Activated CD8-positive, alpha-beta memory T cell treated with anti-CD3 and anti-CD28 coated beads for 48 hours (primary cell): ENCODE measurements around the gene NGB.
"Not testable (repeated sequence)": the region's sequence is repeated elsewhere in the genome, so short reads cannot be mapped to it uniquely, and the experiment has no call there.

Source experiments
- DNase-seq, 3 experiments: peaks; one replicate each; pipeline ENCODE4 v3.0.0-alpha.2; 2020; ENCODE audit warnings: low read depth in 2 of 3, low spot score in 2 of 3

NGB gene, protein sequence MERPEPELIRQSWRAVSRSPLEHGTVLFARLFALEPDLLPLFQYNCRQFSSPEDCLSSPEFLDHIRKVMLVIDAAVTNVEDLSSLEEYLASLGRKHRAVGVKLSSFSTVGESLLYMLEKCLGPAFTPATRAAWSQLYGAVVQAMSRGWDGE

DNA sequence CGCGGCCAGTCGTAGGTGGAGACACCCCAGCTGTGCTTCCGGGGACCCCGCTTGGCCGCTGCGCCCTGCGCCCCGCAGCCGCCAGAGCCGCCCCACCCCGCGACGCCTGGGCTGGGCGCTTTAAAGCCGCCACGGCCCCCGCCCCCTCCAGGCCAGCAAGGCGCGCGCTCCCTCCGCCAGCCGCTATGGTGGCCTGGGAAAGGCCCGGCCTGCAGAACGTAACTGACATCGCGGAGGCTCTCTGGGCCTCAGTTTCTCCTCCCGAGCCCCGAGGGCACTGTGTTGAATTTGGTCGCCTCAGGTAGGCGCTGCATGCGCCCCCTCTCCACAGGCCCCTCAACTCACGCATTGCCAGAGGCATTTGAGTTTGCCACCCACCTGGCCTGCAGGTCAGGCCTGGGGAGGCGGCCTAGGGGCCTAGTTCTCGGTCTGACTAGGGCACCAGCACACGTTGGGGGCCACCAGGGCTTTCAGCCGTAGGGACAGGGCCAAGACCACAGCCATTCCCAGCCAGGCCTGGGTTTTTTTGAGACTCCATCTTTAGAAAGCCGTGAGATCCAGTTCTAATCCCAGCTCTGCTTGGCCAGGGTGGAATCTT lies at the start of gene NGB:
TSS of gene NGB (minus strand) at position 94 of the 598 bp plus-strand sequence. CDS start 269 bp downstream, outside the sequence.
- DNase-seq = no peak

DNA sequence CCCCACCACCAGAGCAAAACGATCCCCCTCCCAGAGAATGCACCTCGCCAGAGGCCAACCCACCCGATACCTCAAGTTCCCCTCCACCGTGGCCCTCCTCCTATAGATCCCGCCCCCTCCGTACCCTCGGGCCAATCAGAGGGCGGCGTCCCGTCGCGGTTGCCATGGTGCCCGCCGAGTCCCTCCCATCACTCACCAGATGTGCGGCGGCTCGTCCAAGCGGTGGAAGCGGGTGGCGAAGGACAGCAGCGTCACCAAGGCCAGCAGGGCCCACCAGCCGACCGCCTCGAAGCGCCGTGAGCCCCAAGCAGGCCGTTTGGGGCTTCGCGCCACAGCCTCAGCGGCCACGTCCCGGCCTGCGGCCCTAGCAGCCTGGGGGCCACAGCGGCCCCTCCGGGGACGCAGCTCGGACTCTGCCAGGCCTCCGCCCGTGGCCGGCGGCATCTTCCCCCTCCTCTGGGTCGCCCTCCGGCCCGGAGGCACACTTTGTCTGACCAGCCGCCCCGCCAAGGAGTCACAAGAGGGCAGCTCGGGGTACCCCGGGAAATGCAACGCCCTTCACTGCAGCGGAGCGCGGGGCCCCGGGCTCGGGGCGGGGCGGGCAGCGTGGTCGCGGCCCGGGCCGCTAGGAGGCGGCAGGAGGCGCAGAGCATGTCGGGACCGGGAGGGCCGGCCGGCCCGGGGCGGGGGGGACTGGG lies 49.4 kb upstream of the NGB start, which contains the start of gene POMT2:
TSS of gene POMT2 (minus strand) at position 646 of the 698 bp plus-strand sequence. CDS start at position 444, 202 bp downstream.
- peak; percentile 78 to 86 (median 81) for DNase-seq

DNA sequence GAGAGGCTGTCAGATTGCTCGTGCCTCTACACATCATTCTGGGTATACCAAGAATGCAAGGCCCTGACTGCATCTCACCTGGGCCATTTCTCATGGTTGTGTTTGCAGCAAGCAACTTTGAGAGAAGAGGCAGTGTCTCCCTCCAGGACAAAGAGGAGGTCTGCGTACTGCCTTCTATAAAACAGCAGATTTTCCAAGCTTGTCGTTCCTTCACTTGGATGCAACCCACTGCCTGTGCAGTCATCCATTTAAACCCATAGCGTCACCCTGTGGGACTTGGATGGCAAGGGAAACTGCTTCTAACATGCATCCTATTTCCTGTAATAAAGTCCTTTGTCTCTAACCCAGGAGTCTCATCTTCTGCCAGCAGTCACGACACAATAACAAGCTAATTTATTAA lies 48.4 kb upstream of the NGB start:
- no peak for DNase-seq

DNA sequence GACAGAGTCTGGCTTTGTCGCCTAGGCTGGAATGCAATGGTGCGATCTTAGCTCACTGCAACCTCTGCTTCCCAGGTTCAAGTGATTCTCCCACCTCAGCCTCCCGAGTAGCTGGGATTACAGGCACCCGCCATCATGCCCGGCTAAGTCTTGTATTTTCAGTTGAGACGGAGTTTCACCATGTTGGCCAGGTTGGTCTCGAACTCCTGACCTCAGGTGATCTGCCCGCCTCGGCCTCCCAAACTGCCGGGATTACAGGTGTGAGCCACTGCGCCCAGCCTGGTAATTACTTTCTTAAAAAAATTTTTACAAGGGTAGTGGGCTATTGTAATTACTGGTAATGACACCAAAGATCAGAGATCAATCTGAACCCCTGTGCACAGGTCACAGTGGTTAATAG lies 47.8 kb upstream of the NGB start:
- not testable (repeated sequence) for DNase-seq

DNA sequence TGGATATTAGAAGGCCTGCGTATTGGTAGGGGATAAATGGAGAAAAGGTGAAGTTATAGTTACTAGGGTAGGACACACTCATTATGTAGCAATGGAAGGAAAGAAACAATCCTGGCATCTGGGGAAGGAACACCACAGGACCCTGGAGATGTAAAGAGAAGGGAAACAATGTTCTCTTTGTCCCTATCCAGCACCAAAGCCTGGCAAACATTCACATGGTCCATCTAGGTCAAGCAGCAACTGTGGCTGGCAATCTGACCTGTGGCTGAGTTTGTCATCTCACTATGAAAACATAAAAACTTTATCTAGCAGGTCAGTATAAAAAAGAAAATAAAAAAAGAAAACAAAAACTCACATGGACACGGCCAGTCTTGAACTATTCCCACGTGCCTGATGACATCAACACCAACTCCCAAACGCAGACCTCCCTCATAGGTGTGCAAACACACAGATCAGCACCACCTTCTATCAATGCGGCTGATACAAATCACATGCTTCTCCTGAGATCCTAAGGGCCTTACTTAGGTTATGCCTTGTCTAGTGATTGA lies 47.1 kb upstream of the NGB start:
- DNase-seq = no peak

DNA sequence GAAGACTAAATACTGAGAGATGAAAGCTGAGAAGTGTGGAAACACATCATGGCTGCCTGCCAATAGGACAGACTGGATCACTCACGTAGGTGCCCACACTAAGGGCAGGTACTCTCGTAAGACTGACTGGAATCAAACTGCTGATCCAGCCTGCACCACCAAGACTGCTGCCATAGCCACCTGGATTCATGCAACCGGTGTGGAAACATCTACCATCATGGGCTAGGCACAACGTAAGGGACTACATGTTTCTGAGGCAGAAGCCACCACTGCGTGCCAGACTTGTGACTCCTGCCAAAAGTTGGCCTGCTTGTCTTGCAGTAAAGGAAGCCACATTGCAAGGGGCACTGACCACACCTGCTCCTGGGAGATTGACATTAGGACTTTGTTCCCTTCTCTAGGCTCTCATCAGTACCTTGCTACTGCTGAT lies 45.9 kb upstream of the NGB start:
- no peak for DNase-seq

DNA sequence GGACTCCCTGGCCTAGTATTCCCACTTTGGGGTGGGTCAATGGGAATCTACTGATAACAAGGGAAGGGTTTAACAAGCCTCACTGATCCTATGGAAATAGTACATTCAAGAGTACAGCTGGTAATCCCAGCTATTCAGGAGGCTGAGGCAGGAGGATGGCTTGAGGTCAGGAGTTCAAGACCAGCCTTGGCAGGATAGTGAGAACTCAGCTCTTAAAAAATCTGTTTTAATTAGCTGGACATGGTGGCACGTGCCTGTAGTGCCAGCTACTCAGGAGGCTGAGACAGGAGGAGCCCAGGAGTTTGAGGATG lies 45.1 kb upstream of the NGB start:
- DNase-seq = no peak

DNA sequence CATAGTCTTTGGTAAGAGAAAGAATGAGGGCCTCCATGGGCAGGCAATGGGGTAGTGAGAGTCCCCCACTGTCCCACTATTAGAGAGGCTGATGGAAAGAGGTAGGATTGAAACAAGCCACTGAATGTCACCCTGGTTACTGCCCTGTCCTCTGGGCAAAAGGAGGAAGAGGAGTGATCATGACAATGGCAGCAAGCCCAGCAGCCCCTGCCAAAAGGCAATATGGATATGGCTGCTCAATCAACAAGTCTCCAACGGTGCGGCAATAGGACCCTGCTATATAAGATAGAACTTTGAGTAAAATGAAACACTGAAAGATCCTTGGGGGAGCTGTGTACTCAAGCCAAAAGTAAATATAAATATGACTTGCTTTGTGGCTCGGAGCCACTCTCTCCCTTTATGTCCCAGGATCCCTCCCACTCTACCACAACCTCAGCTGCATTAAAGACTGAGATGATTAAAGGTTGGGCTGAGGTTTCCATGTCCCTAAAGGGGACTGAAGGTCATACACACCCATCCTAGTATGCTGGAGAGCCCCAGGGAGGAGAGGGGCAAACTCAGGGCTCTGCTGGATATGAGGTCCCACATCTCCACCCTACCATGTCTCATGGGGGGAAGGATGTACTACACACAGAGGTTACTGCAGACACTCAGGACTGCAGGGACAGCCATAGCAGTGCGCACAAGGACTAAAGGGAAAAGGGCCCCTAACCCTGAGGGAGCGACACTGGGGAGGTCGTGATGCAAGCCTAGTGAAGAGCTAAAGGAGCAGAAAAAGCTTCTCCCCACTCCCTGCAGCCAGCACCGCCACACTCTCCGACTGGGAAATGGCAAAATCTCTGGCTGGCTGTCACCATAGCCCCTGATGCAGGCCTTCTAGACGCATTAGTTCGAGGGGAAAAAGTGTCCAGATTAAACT lies 43.8 kb upstream of the NGB start:
- DNase-seq = no peak

DNA sequence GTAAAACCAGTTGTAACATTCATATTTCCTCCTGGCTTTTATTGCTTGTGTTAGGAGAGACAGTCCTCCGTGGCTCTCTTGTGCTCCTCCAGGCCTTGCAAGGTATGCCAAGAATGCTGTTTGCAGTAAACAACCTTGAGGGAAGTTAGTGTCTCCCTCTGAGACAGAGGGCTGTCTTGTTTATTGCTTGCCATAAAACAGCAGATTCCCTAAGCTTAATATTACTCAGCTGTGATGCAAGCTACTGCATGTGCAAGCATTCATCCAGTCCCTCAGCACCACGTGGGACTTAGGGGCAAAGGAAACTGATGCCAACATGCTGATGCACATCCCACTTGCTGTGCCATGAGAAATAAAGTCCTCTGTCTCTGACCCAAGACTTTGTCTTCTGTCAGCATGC lies 43.0 kb upstream of the NGB start:
- DNase-seq = no peak

DNA sequence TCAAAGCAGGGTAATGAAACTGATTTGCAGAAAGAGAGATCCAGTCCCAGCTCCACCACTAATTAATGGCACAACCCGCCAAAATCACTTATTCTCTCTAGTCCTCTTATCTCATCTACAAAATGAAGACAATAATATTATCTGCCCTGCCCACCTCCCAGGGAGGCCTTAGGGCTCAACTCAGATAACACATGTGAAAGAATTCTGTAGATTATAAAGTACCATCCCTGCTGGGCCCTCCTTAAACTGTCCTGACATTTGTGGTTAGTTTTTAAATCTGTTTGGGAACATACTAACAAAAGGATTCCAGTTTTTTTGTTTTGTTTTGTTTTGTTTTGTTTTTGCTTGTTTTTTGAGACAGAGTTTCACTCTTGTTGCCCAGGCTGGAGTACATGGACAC lies 42.4 kb upstream of the NGB start:
- DNase-seq = no peak

DNA sequence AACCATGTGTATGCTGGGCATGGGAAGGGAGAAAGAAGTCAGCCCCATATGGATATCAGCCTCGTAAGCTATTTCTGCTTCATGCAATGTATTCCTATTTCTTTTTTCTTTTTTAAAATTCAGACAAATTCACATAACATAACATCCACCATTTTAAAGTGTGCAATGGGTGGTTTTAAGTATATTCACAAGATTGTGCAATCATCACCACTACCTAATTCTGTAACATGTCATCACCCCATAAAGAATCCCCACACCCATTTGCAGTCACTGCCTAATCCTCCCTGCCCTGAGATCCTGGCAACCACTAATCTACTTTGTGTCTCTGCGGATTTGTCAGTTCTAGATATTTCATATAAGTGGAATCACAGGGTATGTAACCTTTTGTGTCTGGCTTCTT lies 40.2 kb upstream of the NGB start:
- DNase-seq = no peak

DNA sequence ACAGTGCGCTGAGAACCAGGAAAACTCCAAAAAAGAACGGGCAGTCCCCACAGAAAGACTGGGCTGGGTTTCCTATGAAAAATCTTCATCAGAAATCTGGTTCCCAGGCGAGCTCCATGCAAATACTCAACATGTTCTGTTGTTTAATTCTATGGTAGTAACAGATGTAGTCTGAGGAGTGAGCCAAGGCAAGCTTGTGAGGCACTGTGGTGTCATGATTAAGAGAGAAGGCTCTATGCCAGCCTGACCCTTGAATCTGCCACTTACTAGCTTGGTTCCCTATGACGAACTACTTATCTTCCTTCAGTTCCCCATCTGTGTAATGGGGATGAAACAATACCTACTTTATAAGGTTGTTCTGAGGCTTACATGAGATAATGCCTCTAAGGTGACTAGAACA lies 39.0 kb upstream of the NGB start:
- no peak for DNase-seq

DNA sequence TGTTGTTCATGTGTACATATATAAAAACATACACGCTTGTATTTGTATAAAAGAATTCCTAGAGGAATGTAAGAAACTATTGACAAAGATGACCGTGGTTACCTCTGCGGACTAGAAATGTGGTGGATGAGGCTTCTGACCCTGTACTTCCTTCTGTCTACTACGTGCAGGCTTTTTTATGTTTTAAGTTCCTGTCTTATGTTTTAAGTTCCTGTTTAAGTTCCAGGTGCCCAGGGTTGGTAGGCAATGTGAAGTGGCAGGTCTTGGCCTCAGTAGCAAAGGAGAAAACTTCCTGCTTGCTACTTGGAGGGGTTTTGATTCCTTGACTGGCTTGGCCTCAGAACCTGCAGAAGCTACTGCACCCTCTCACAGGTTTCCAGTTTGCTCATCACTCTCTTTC lies 38.1 kb upstream of the NGB start:
- DNase-seq = no peak

DNA sequence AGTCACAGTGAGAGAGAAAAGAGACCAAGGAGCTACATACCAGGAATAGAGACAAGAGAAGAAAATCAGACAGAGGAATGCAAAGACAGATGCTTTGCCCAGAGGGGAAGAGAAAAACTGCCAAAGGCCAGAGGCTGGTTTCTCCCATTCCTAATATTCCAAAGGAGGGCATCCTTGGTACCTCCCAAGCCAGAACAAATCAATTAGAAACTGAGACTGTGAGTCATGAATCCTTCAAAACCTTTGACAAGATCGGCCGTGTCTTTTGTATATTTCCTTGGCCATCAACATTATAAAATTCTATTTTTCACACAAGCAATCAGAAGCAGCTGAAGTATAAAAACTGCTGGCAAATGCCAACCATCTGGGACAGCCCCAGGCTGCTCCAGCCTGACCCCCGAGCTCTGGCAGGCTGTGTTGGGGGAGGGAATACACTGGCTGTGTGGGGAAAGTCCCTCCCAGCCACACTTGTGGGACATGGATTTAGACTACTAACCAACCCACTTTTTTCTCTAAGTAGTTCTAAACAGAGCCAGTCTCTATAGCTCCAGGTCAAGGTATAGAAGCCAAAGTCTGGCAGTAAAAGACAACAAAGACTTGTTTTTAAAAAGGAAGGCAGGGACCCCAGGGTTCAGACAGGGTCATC lies 36.0 kb upstream of the NGB start:
- no peak for DNase-seq

DNA sequence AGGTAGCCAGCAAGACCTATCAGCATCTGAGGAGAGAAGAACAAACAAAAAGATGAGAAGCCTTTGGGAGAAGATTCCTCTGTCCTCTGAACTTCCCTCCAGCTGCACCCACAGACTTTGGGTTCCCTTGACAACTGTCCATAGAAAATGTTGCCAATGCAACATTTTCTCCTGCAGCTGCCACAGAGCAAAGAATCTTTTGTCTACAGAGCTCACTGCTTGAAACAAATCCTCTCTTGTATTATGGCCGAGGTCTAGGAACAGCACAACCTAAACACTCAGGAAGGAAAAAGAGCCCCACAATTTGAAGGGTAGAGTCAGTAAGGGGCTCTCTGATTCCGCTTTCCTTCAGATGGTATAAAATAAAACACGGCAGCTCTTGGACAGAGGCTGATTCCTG lies 35.4 kb upstream of the NGB start:
- no peak for DNase-seq

DNA sequence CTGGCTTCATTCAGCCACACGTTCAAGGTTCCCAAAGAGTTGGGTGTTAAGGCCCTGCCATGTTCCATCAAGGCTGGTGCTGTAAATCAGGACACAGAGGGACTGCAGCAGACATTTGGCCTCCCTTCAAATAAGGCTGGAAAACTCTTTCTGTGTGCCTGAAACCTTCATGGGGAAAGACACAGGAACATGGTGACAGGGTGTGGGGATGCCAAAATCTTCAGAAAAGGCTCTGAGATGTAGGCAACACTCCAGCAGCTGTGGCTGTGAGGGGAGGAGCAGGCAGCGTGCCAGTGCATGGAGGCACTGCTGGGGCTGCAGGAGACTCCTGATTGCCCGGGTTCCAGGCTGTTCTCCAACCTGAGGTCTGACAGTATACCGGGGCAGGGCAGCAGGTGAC lies 34.7 kb upstream of the NGB start:
- DNase-seq = no peak

DNA sequence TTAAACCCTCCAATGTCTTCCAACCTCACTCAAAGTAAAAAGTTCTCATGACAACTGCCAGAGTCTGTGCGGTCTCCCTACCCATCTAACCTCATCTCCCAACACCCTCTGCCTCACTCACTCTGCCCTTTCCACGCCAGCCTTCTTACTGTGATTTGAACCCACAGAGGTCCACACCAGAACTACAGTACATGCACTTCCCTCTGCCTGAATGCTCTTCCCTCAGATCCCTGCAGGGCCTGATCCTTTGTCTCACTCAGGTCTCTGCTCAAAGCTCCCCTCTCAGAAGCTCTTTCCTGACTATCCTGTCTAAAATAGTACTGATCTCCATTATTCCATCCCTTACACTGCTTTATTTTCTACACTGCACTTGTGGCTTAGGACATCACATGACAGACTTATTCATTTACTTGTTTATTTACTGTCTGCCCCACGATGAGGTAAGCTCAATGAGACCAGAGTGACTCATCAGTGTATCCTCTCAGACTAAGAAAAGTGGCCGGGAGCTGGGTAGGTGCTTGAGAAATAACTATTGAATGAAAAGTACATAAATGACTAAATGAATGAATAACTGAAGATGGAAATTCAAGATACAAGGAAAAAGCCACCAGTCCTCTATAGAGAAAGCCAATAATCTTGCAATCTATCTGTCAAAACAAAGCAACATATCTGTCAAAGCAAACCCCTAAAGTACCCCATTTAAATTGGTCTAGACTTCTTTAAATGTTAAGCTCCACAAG lies 32.6 kb upstream of the NGB start:
- DNase-seq = no peak

DNA sequence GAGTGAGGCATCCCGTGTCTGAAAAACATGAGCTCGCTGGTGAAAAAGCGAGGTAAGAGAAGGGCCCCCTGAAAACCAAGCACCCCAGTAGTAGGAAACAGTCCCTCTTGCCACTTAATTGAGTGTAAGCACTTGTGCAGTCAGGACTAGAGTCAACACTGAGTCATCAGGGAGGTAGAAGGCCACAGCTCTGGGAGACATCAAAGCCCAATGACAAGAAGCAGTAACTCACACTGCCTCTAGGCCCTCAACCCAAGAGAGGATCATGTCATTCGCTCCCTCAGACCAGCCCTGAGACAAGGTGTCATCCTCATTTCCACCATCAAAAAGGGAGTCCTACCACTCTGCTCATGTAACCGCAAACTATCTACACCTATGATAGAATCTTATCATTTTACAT lies 31.9 kb upstream of the NGB start:
- DNase-seq = peak in 1 of 3 experiments; percentile 55

DNA sequence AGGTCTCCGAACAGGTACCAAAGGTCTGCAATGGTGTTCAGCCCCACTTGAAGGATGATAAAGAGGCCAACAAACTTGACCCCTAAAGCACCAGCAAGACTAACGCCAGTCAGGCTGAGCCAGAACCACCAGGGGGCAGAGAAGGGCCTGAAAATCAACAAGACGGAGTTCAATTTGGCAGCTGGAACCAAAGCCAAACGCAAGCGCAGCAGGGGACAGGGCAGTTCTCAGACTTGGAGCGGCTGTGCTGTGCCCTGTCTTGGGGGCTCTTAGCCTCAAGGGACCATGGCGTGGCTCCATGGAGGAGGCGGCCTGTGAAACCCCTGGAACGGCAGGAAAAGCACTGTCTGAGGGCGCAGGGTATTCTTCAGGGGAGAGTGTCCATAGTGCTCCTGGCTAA lies 30.1 kb upstream of the NGB start:
- peak in 1 of 3 experiments; percentile 36 for DNase-seq

DNA sequence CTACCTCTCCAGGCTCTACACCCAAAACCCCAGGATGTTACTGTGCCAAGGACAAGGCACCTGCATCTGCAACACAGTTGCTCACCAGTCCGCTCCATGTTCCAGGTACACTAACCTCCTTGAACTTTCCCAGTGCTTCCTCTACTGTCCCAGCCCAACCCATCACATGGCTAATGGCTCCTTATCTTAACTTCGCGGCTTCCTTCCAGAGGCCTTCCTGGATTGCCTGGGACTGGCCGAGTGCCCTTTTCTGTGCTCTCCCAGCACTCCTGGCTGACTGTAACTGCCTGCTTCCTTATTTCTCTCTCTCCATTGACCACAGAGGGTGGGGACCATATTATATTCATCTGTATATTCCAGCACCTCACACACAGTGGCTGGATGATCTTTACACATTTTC lies 28.8 kb upstream of the NGB start:
- no peak for DNase-seq
